GM18870 (cell line): ENCODE measurements around the gene METTL16.
A peak's percentile ranks its signal among the peaks of the same experiment; 100 is the strongest.

Experiments used
- ATAC-seq: cut with Tn5 transposase; IDR thresholded peaks from one replicate; pipeline ENCODE4 v1.9.1; 2021; ENCODE audit warnings: moderate library complexity; ENCODE audit not compliant: unreplicated experiment

Gene METTL16

GRCh38 chr17:2397247-2398171 lies 114.2 kb downstream of the METTL16 start:
- ATAC-seq = no peak

GRCh38 chr17:2396568-2397246 lies 115.0 kb downstream of the METTL16 start:
- ATAC-seq = no peak

- ATAC-seq = no peak
These were observed 115.5 kb downstream of the METTL16 start for GRCh38 chr17:2396192-2396567.

GRCh38 chr17:2395258-2396181 lies 116.2 kb downstream of the METTL16 start:
- ATAC-seq = no peak

GRCh38 chr17:2394775-2395201 lies 116.9 kb downstream of the METTL16 start:
- no peak for ATAC-seq

- ATAC-seq = peak; percentile 5
These were observed 117.5 kb downstream of the METTL16 start for GRCh38 chr17:2393954-2394749.

GRCh38 chr17:2393174-2393953 lies 118.3 kb downstream of the METTL16 start:
- ATAC-seq = peak; percentile 18

GRCh38 chr17:2392252-2393173 lies 119.2 kb downstream of the METTL16 start:
- ATAC-seq = peak; percentile 26

GRCh38 chr17:2391597-2392251 lies 120.0 kb downstream of the METTL16 start:
- no peak for ATAC-seq

GRCh38 chr17:2390199-2390836 lies 121.4 kb downstream of the METTL16 start:
- ATAC-seq = no peak

- no peak for ATAC-seq
These were observed 123.0 kb downstream of the METTL16 start for GRCh38 chr17:2388683-2389055.

GRCh38 chr17:2388020-2388682 lies 123.5 kb downstream of the METTL16 start:
- no peak for ATAC-seq

- no peak for ATAC-seq
These were observed 124.3 kb downstream of the METTL16 start for GRCh38 chr17:2387086-2388019.

- no peak for ATAC-seq
These were observed 125.1 kb downstream of the METTL16 start for GRCh38 chr17:2386400-2387085.
